HEK293 (cell line): Measurements from ENCODE around the gene ICAM4.

Experiments
- ATF2 ChIP-seq: fragments of 450-650 bp; formaldehyde crosslinking; IDR thresholded peaks from 2 replicates; pipeline ENCODE4 v1.5.1; 2016; ENCODE audit warnings: missing biosample characterization, missing genetic modification characterization, low read depth
- CTCF ChIP-seq: fragments of 450-650 bp; formaldehyde crosslinking; IDR thresholded peaks from 2 replicates; pipeline ENCODE4 v1.5.1; 2016; ENCODE audit warnings: missing biosample characterization, missing genetic modification characterization
- ELK4 ChIP-seq: IDR thresholded peaks from 2 replicates; pipeline ENCODE4 v1.6.1; 2011; ENCODE audit warnings: mild to moderate bottlenecking, low read depth, low read length, borderline replicate concordance
- HOXA7 ChIP-seq: sonication (generic); formaldehyde crosslinking; IDR thresholded peaks from 2 replicates; pipeline ENCODE4 v1.8.1; 2022; ENCODE audit warnings: missing genetic modification reagents, borderline replicate concordance
- KLF7 ChIP-seq: fragments of 450-650 bp; formaldehyde crosslinking; IDR thresholded peaks from 2 replicates; pipeline ENCODE4 v1.5.1; 2016; ENCODE audit warnings: missing biosample characterization, missing genetic modification characterization, borderline replicate concordance
- KLF8 ChIP-seq: fragments of 450-650 bp; formaldehyde crosslinking; IDR thresholded peaks from 2 replicates; pipeline ENCODE4 v1.5.1; 2016; ENCODE audit warnings: missing biosample characterization, missing genetic modification characterization
- ZNF146 ChIP-seq: fragments of 450-650 bp; formaldehyde crosslinking; IDR thresholded peaks from 2 replicates; pipeline ENCODE4 v1.5.1; 2016; ENCODE audit warnings: missing biosample characterization, missing genetic modification characterization
- ZNF214 ChIP-seq: fragments of 450-650 bp; formaldehyde crosslinking; IDR thresholded peaks from 2 replicates; pipeline ENCODE4 v1.5.1; 2017; ENCODE audit warnings: missing biosample characterization, mild to moderate bottlenecking, missing genetic modification characterization, borderline replicate concordance
- ZNF280D ChIP-seq: fragments of 450-650 bp; formaldehyde crosslinking; IDR thresholded peaks from 2 replicates; pipeline ENCODE4 v1.5.1; 2016; ENCODE audit warnings: missing biosample characterization, missing genetic modification characterization
- ZNF768 ChIP-seq: fragments of 450-650 bp; formaldehyde crosslinking; IDR thresholded peaks from 2 replicates; pipeline ENCODE4 v1.5.1; 2018; ENCODE audit warnings: missing biosample characterization, mild to moderate bottlenecking, missing genetic modification characterization
- ZNF776 ChIP-seq: fragments of 450-650 bp; formaldehyde crosslinking; IDR thresholded peaks from 2 replicates; pipeline ENCODE4 v1.5.0; 2017; ENCODE audit warnings: missing biosample characterization, missing genetic modification characterization, borderline replicate concordance

GRCh38 chr19:10290357-10290875 is 3.7 kb downstream of the ICAM4 start:
- TF ChIP-seq ATF2 (tag by site-specific recombination) (no peak), CTCF (tag by site-specific recombination) (no peak), ZNF280D (tag by site-specific recombination) (no peak), ZNF776 (tag by site-specific recombination) (no peak), HOXA7 (CRISPR knock-in tag) (no peak), ZNF146 (tag by site-specific recombination) (no peak), ZNF768 (tag by site-specific recombination) (no peak), KLF7 (no peak), KLF8 (no peak), ZNF214 (no peak), ELK4 (no peak)
